ENCODE results near the gene VAV3.

GRCh38 chr1:107889524-107889923, 75.5 kb downstream of the VAV3 start:
- no peak for TF ChIP-seq CTCF (IDR thresholded peaks at IDR 0.05; ENCODE audit: control extremely low read depth in 1 of 3, insufficient read depth in 1 of 3, low read depth in 1 of 3, low read length in 3 of 3)
- TF ChIP-seq MAFK (IDR thresholded peaks at IDR 0.05; ENCODE audit: low read depth, low read length), result no peak
- no peak for TF ChIP-seq EZH2 (IDR thresholded peaks at IDR 0.05; ENCODE audit: low read depth, low read length, severe bottlenecking)
- no peak for TF ChIP-seq KDM1A (IDR thresholded peaks at IDR 0.05; ENCODE audit: borderline replicate concordance, low read length)
- TF ChIP-seq TBP (IDR thresholded peaks at IDR 0.05; ENCODE audit: low read depth, low read length), result no peak
- no peak for TF ChIP-seq POLR2AphosphoS5 (IDR thresholded peaks at IDR 0.05; ENCODE audit: low read depth, low read length)
- TF ChIP-seq CHD2 (IDR thresholded peaks at IDR 0.05; ENCODE audit: low read length), result no peak
- TF ChIP-seq PHF8 (conservative IDR thresholded peaks at IDR 0.05; ENCODE audit: low read depth, low read length), result no peak
- TF ChIP-seq POLR2A (IDR thresholded peaks at IDR 0.05; ENCODE audit: control extremely low read depth in 1 of 2, low read depth in 2 of 2, low read length in 2 of 2), result no peak
